Sciatic nerve (tissue), 2 donors: Measurements from ENCODE around the gene SYT1. TPM values are rescaled to one million over a fixed set of nuclear protein-coding genes. Genes with fewer than 3 reads are reported as not detected.
"Not testable (repeated sequence)": the region's sequence is repeated elsewhere in the genome, so short reads cannot be mapped to it uniquely, and the experiment has no call there.

Experiments
- ATAC-seq: fragments of 200-7000 bp; cut with Tn5 transposase; one replicate; pipeline ENCODE4 v1.9.1; 2020; ENCODE audit warnings: mild to moderate bottlenecking, moderate library complexity
- DNase-seq: peaks from one replicate; pipeline ENCODE4 v3.0.0-alpha.2; 2020; ENCODE audit warnings: low spot score
- intact Hi-C: fragments of 100-400 bp; cut with DNase I; formaldehyde crosslinking; loops from one replicate; pipeline ENCODE4 v1.14.2; 2022
- total RNA-seq: library from RNA; stranded (reverse); fragmentation: NEBNext Ultra II Directional; extraction: Animal tissue kit (Norgen Biotek cat#: 25700); gene quantifications from one replicate; pipeline ENCODE4 v1.2.1, GENCODE V29; 2021
- donor health status: DM: no; HTN: no; CAD: no.
- donor health status: DM: no; HTN: no; CAD: no.

The SYT1 gene
- total RNA-seq, 1 donor from 2014 or later, result 9.0 TPM

DNA sequence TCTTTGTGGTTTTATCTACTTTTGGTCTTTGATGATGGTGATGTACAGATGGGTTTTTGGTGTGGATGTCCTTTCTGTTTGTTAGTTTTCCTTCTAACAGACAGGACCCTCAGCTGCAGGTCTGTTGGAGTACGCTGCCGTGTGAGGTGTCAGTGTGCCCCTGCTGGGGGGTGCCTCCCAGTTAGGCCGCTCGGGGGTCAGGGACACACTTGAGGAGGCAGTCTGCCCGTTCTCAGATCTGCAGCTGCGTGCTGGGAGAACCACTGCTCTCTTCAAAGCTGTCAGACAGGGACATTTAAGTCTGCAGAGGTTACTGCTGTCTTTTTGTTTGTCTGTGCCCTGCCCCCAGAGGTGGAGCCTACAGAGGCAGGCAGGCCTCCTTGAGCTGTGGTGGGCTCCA is 180.2 kb downstream of the SYT1 start:
- intact Hi-C loops, ATAC-seq: not testable (repeated sequence)

GRCh38 chr12:79045149-79045703 is 180.7 kb downstream of the SYT1 start:
- ATAC-seq, intact Hi-C loops, DNase-seq: not testable (repeated sequence)

More for the DNA sequence above, 180.2 kb downstream of the SYT1 start:
- DNase-seq, result not testable (repeated sequence)

DNA sequence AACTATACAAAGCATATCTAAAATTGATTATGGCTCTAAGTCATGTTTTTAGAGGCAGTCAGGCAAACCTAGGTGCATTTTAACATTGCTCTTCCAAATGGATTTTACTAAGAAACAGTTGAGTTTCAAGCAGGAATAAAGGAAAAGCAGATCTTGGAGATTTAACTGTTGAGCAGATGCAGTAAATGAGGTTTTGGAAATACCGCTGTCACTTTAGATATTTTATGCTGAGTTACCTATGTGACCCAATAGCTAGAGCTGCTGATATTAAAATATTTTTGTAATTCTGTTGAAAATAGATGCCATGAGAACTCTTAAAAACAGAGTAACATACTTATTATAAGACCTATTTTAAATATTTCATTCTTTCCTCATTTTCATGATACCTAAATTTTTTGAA is 181.4 kb downstream of the SYT1 start:
- ATAC-seq, result no peak
- no peak for DNase-seq
- intact Hi-C loops, result no loop called here

GRCh38 chr12:79048962-79049361 is 184.4 kb downstream of the SYT1 start:
- ATAC-seq, result no peak
- intact Hi-C loops, result no loop called here

GRCh38 chr12:79053394-79053793 is 188.8 kb downstream of the SYT1 start:
- intact Hi-C loops, result no loop called here
- ATAC-seq (no peak), DNase-seq (no peak)

More at GRCh38 chr12:79048962-79049361, 184.4 kb downstream of the SYT1 start:
- DNase-seq, result no peak

DNA sequence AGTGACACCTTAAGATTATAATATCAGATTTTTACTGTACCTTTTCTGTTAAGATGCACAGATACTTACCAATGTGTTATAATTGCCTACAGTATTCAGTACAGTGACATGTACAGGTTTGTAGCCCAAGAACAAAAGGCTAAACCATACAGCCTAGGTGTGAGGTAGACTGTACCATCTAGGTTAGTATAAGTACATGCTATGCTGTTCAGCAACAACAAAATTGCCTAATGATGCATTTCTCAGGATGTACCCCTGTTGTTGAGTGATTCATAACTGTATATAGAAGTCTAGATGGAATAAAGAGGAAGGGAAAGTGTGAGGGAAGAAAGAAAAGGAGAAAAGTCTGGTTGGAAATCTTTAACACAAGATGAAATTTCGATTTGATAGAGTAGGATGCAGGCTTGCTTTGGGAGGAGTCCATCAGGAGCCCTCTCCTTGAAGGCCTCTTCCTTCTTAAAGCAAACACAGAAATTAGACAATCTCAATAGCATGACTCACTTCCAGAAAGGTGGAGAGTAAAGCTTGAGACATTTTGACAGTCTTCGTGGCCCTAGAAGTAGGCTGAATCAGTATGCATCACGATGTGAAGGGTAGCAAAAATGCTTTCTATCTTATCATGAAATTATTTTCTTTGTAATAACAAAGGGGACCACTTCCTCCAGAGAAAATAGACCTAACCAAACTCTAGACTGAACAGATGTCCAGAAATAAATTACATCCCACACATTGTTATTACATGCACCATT is 191.5 kb downstream of the SYT1 start:
- DNase-seq (no peak), ATAC-seq (no peak)
- intact Hi-C loops, result no loop called here

GRCh38 chr12:79056775-79057174 is 192.2 kb downstream of the SYT1 start:
- ATAC-seq (no peak), DNase-seq (no peak)
- intact Hi-C loops, result no loop called here

DNA sequence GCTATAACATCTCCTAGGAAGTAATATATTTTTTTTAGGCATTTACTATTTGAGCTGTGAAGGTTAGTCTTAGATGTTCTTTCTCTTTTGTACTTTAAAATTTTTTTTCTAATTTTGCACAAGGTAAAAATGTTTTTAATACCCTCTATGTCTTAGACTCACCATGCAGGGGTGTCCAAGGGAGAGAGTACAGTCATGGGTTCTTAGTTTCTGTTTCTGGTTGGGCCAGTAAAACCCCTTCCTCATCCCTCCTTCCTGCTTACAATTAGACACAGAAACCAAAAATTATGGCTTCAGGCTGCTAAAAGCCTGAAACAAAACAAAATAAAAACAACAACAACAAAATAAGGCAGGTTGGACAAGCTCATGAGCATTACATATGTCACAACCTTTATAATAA is 193.0 kb downstream of the SYT1 start:
- intact Hi-C loops, result no loop called here
- DNase-seq (no peak), ATAC-seq (no peak)

- ATAC-seq, result no peak
Observed at GRCh38 chr12:79058342-79058741, 193.8 kb downstream of the SYT1 start.

DNA sequence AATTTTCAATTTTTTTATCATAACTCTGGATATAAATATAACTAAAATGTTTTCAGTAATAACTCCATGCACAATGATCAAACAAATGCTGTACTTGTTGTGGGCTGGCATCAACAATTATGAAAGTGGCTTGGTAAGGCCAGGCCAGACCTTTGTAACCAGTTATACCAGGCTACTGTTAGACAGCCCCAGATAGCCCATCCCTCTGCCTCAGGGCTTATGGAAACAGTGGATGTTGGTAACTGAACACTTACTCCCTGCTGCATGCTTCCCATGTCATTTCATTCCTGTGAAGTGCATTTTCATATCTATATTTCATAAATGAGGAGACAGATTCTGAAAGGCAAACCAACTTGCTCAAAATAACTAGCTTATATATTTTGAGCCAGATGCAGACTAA is 195.0 kb downstream of the SYT1 start:
- no peak for ATAC-seq
- intact Hi-C loops, result no loop called here
- DNase-seq, result no peak

More at GRCh38 chr12:79058342-79058741, 193.8 kb downstream of the SYT1 start:
- intact Hi-C loops, result no loop called here
- no peak for DNase-seq

- intact Hi-C loops, result no loop called here
- DNase-seq (no peak), ATAC-seq (no peak)
Observed at GRCh38 chr12:79063258-79063657, 198.7 kb downstream of the SYT1 start.

DNA sequence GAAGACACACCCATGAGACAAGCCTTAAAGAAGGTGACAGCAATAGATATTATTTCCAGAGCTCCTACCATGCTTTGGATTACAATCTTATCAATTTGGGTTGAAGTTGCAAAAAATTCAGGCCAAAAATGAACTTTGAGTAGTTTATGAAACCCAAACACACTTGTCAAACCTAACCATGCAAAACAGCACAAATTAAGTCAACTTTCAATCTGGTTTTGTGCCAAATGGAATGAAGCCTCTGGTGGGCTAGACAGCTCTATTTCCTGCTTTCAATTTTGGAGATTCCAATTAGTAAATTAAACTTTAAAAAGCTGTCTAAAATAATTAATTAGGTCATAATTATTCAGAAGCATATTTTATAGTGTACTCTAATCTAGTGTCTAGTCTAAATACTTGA is 203.4 kb downstream of the SYT1 start:
- DNase-seq (no peak), ATAC-seq (no peak)
- intact Hi-C loops, result no loop called here

GRCh38 chr12:79069009-79069408 is 204.4 kb downstream of the SYT1 start:
- DNase-seq (no peak), ATAC-seq (no peak)
- intact Hi-C loops, result no loop called here

GRCh38 chr12:79071498-79071897 is 206.9 kb downstream of the SYT1 start:
- intact Hi-C loops, result no loop called here
- ATAC-seq (no peak), DNase-seq (no peak)

- intact Hi-C loops, result no loop called here
- DNase-seq (no peak), ATAC-seq (no peak)
Observed at GRCh38 chr12:79073506-79073905, 208.9 kb downstream of the SYT1 start.

- DNase-seq (no peak), ATAC-seq (no peak)
- intact Hi-C loops, result no loop called here
Observed at GRCh38 chr12:79082595-79082994, 218.0 kb downstream of the SYT1 start.

GRCh38 chr12:79083181-79083580 is 218.6 kb downstream of the SYT1 start:
- intact Hi-C loops, result no loop called here
- DNase-seq (no peak), ATAC-seq (no peak)

- DNase-seq (no peak), ATAC-seq (no peak)
- intact Hi-C loops, result no loop called here
Observed at GRCh38 chr12:79085106-79085682, 220.6 kb downstream of the SYT1 start.

- DNase-seq (no peak), ATAC-seq (no peak)
- intact Hi-C loops, result no loop called here
Observed at GRCh38 chr12:79086541-79087296, 222.1 kb downstream of the SYT1 start.

DNA sequence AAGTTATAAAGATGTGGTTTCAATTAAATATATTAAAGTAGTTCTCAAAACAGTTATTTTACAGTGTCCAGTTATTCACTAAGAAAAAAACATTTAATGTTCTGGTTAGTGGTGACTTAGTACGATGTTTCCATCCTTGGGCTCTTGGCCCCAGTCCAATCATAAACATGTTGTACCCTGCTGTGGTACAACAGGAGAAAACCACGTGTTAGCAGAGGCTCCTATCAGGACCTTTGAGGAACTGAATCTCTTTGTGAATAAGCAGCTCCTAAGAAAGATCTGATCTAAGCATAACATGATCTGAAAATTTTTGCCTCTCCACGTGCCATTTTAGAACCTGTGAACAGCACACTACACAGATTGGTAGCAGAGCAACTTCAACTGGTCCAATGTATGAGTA is 234.0 kb downstream of the SYT1 start:
- intact Hi-C loops, result no loop called here
- DNase-seq (no peak), ATAC-seq (no peak)
